Measurements from ENCODE around the gene TLN1. TPM values are rescaled to one million over a fixed set of nuclear protein-coding genes. Genes with fewer than 3 reads are reported as not detected.

The TLN1 gene
- total RNA-seq, 4 donors from 2014 or later: 142 to 245 (median 184) TPM

DNA sequence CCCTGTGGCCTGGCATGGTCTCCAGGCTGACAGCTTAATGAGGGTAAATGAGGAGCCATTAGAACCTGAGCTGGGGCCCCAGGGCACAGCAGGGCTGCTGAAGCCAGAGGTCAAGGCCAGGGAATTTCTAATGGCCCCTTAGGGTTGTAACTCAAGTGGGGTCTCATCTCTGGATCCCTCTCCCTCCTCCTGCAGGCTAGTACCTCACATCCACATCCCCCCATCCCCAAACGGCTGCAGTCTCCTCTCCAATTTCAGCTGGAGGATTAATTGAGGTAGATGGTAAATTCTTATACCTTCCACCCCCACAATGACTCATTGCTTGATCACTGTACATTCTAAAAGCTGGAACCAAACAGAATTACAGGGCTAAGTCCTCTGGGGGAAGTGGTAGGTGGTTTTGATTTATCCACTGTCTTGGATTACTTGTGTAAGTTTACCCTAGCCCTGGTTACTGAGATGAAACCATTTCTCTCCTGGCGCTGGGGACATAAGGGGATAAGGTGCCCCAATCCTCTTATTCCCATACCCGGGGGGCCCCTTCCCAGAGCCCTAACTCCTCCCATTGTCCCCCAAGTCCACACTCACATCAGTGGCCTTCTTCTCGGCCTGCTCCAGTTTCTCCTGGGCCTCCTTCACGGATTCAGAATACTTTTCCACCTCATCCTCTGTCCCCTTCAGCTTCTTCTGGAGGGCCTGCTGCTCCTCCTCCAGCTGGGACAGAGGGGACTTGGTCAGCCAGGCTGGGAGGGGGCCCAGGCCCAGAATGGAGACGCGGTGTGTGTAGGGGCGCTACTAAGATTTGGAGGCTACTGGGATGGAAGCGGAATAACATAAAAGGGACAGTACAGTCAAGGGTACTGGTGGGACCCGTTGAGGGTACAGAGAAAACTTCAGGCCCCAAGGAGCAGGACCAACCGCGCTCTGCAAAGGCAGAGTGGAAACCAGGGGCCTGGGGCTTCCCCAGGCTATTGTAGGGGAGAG, 43.1 kb downstream of the TLN1 start:
- 82 to 83% methylated on average over 12 of the region's 12 CpGs for WGBS, 2 donors
- Histone ChIP-seq H3K4me1 (peaks cover 5 to 6% of the 10 kb centered on the region in 2 donors), H3K27me3 (no peaks in the 10 kb centered on the region), H3K4me3 (replicated peaks in 1 of 3) (peak overlapping the region in 1 of 3 donors; percentile 78), H3K36me3 (peaks cover 0 to 6% of the 10 kb centered on the region in 2 donors), H3K9me3 (no peaks in the 10 kb centered on the region), H3K27ac (peak overlapping the region in 2 of 3 donors; percentile 19 to 32)
- intact Hi-C loops (cut with DNase I): no loop called here
- no peak for DNase-seq
- TF ChIP-seq POLR2A (IDR thresholded peaks at IDR 0.05): no peak
- TF ChIP-seq CTCF (IDR thresholded peaks at IDR 0.05): no peak

- Histone ChIP-seq H3K27ac (no peak overlapping the region), H3K36me3 (peaks cover 0 to 6% of the 10 kb centered on the region in 2 donors), H3K4me1 (peaks cover 5 to 6% of the 10 kb centered on the region in 2 donors), H3K9me3 (no peaks in the 10 kb centered on the region), H3K4me3 (replicated peaks in 1 of 3) (no peak overlapping the region), H3K27me3 (no peaks in the 10 kb centered on the region)
- 83 to 86% methylated on average over 2 of the region's 2 CpGs for WGBS, 2 donors
- intact Hi-C loops (cut with DNase I): no loop called here
- TF ChIP-seq POLR2A (IDR thresholded peaks at IDR 0.05): no peak
- no peak for TF ChIP-seq CTCF (IDR thresholded peaks at IDR 0.05)
- DNase-seq: no peak
These were observed 43.9 kb downstream of the TLN1 start for GRCh38 chr9:35687972-35688557.

DNA sequence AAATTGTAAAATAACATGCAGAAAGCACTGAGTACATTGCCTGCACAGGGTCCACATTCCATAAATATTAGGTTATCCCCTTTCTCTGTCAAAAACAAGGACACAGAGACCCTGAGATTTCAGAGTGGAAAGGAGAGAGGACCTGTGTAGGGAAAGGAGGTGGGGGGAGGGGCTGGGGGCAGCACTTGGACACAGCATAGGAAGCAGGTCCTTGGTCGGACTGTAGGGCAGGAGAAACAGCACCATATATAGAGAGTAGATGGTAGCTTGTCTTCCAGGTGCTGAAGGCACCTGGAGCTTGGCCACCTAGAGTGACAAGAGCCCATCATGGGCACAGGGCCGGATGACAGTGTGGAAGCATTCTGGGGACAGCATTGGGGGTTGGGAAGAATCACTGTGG, 44.7 kb downstream of the TLN1 start:
- no peak for TF ChIP-seq POLR2A (IDR thresholded peaks at IDR 0.05)
- TF ChIP-seq CTCF (IDR thresholded peaks at IDR 0.05): no peak
- intact Hi-C loops (cut with DNase I): no loop called here
- H3K9me3 ChIP-seq: no peaks in the 10 kb centered on the region
- peaks cover 5 to 6% of the 10 kb centered on the region in 2 donors for H3K4me1 ChIP-seq
- no peaks in the 10 kb centered on the region for H3K27me3 ChIP-seq
- WGBS, 2 donors: 91 to 93% methylated on average over 2 of the region's 2 CpGs
- DNase-seq: no peak
- H3K36me3 ChIP-seq: peaks cover 0 to 6% of the 10 kb centered on the region in 2 donors
- H3K27ac ChIP-seq: no peak overlapping the region
- no peak overlapping the region for H3K4me3 ChIP-seq (replicated peaks in 1 of 3)

- Histone ChIP-seq H3K9me3 (no peaks in the 10 kb centered on the region), H3K4me1 (peaks cover 5 to 6% of the 10 kb centered on the region in 2 donors), H3K4me3 (replicated peaks in 1 of 3) (no peak overlapping the region), H3K27ac (no peak overlapping the region), H3K27me3 (no peaks in the 10 kb centered on the region), H3K36me3 (peaks cover 0 to 6% of the 10 kb centered on the region in 2 donors)
- intact Hi-C loops (cut with DNase I): no loop called here
- no peak for TF ChIP-seq POLR2A (IDR thresholded peaks at IDR 0.05)
- TF ChIP-seq CTCF (IDR thresholded peaks at IDR 0.05): no peak
- WGBS, 2 donors: 68 to 74% methylated on average over 10 to 11 of the region's 11 CpGs
- DNase-seq: peak; percentile 32 to 52
These were observed 45.5 kb downstream of the TLN1 start for GRCh38 chr9:35686222-35687203.

Data from thyroid gland (tissue), 4 donors.